ENCODE results near the gene CLNK. TPM values are rescaled to one million over a fixed set of nuclear protein-coding genes. Genes with fewer than 3 reads are reported as not detected.

Gene CLNK
- total and polyA plus RNA-seq, 2 of the 8 experiments (the other 6 are each of a cell fraction or from before 2014, with no cell fraction given): not detected

DNA sequence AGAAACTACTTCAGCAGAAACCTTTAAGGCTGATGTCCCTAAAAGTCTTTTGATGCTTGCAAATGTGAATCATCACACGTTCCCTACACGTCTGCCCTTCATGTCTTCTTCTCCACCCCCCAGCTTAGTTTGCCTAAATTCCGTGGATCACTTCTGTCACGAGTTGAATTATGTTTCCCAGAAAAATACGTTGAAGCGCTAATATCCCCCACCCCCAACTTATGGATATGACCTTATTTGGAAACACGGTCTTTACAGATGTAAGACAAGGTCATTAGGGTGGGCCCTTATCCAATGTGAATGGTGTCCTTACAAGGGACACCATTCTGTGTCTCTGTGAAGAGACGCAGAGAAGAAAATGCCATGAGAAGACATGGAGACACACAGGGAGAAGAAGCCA, 225.3 kb downstream of the CLNK start:
- no peak for TF ChIP-seq USF2 (IDR thresholded peaks at IDR 0.05; ENCODE audit: low read length)
- no peak for TF ChIP-seq SP1 (IDR thresholded peaks at IDR 0.05; ENCODE audit: low read depth, low read length)
- Histone ChIP-seq H3K27me3 (replicated peaks in 1 of 4; ENCODE audit: control insufficient read depth in 3 of 4, extremely low read depth in 1 of 4, insufficient read depth in 3 of 4, low read length in 3 of 4) (peaks cover 59 to 90% (median 79%) of the 10 kb centered on the region in 4 experiments), H3K27ac (ENCODE audit: low read depth, low read length) (no peak overlapping the region), H3K4ac (replicated peaks; ENCODE audit: insufficient read length, low read depth, low read length) (no peak overlapping the region), H2BK5ac (ENCODE audit: low read depth, low read length) (no peak overlapping the region), H3K79me1 (ENCODE audit: low read depth, low read length) (no peaks in the 10 kb centered on the region), H2AFZ (ENCODE audit: low read length) (no peak overlapping the region), H3K23me2 (ENCODE audit: low read depth, low read length) (peaks cover 11% of the 10 kb centered on the region), H4K20me1 (replicated peaks in 1 of 2; ENCODE audit: control insufficient read depth in 1 of 2, insufficient read depth in 2 of 2, low read length in 2 of 2) (peaks cover 6 to 13% of the 10 kb centered on the region in 2 experiments), H2BK12ac (ENCODE audit: low read depth, low read length) (no peak overlapping the region), H3K36me3 (ENCODE audit: control insufficient read depth in 2 of 4, insufficient read depth in 4 of 4, low read length in 3 of 4) (0 out of 8 replicates have a peak, but pooled peaks cover 0 to 3% (median 1%) of the 10 kb centered on the region in 4 experiments), H4K5ac (ENCODE audit: insufficient read length, low read depth, low read length) (no peak overlapping the region), H3K4me2 (ENCODE audit: insufficient read depth in 1 of 2, low read depth in 2 of 2, low read length in 2 of 2) (no peak overlapping the region), H2BK20ac (ENCODE audit: low read length) (no peak overlapping the region), H2BK120ac (replicated peaks; ENCODE audit: low read depth, low read length) (no peak overlapping the region), H3K4me3 (ENCODE audit: extremely low read depth in 1 of 4, insufficient read depth in 2 of 4, low read depth in 3 of 4, low read length in 4 of 4) (no peak overlapping the region), H3K23ac (ENCODE audit: insufficient read length) (no peak overlapping the region), H3K56ac (replicated peaks; ENCODE audit: insufficient read length, low read depth, low read length) (no peak overlapping the region), H2BK15ac (ENCODE audit: low read length) (no peak overlapping the region), H3K18ac (ENCODE audit: extremely low read depth, low read length) (no peak overlapping the region), H2AK5ac (ENCODE audit: low read depth, low read length) (no peak overlapping the region), H4K91ac (replicated peaks; ENCODE audit: insufficient read length, low read length) (no peak overlapping the region), H3K9ac (replicated peaks in 1 of 4; ENCODE audit: extremely low read depth in 1 of 4, low read depth in 3 of 4, low read length in 3 of 4) (no peak overlapping the region), H3K79me2 (ENCODE audit: control insufficient read depth in 1 of 2, insufficient read depth in 2 of 2, low read length in 2 of 2) (no peaks in the 10 kb centered on the region), H3K4me1 (replicated peaks in 1 of 4; ENCODE audit: control insufficient read depth in 3 of 4, insufficient read depth in 4 of 4, low read length in 3 of 4) (peaks cover 10 to 30% (median 18%) of the 10 kb centered on the region in 4 experiments), H3K14ac (ENCODE audit: insufficient read length) (no peak overlapping the region), H3K9me3 (ENCODE audit: insufficient read depth in 2 of 2, low read depth in 1 of 2, low read length in 1 of 2) (no peaks in the 10 kb centered on the region), H4K8ac (ENCODE audit: extremely low read depth, insufficient read depth, low read length) (no peak overlapping the region)
- DNase-seq (ENCODE audit: low read depth in 1 of 2, low spot score in 2 of 2): no peak
- 83% methylated on average over 8 of the region's 8 CpGs; no CpG with 5 or more reads in 1 of the 2 experiments for whole genome bisulfite sequencing, 2 experiments (ENCODE audit: extremely low coverage in 1 of 2, insufficient coverage in 1 of 2, insufficient read length in 1 of 2, insufficient replicate concordance in 2 of 2, low coverage in 1 of 2, low lambda C conversion rate in 2 of 2, missing lambda C conversion rate in 1 of 2)
- POLR2A ChIA-PET (ENCODE audit: partially characterized antibody): no interaction called here
- CTCF ChIA-PET (ENCODE audit: partially characterized antibody): interaction anchor here (1.4 to 3.5 kb wide), 2 partner anchors 79 to 300 kb away, joined by 4 to 24 read pairs; no protein-coding TSS in a partner anchor
- no peak for FAIRE-seq
